ENCODE data around the gene NTHL1.

NTHL1 gene

GRCh38 chr16:2004795-2005517, 42.7 kb downstream of the NTHL1 start:
- no peak for TF ChIP-seq ZFX (IDR thresholded peaks at IDR 0.05; ENCODE audit: borderline replicate concordance)
- TF ChIP-seq, protein P1, sequence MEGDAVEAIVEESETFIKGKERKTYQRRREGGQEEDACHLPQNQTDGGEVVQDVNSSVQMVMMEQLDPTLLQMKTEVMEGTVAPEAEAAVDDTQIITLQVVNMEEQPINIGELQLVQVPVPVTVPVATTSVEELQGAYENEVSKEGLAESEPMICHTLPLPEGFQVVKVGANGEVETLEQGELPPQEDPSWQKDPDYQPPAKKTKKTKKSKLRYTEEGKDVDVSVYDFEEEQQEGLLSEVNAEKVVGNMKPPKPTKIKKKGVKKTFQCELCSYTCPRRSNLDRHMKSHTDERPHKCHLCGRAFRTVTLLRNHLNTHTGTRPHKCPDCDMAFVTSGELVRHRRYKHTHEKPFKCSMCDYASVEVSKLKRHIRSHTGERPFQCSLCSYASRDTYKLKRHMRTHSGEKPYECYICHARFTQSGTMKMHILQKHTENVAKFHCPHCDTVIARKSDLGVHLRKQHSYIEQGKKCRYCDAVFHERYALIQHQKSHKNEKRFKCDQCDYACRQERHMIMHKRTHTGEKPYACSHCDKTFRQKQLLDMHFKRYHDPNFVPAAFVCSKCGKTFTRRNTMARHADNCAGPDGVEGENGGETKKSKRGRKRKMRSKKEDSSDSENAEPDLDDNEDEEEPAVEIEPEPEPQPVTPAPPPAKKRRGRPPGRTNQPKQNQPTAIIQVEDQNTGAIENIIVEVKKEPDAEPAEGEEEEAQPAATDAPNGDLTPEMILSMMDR (IDR thresholded peaks at IDR 0.05), result no peak
- H3K27ac ChIP-seq, result peak overlapping the region; percentile 64

DNA sequence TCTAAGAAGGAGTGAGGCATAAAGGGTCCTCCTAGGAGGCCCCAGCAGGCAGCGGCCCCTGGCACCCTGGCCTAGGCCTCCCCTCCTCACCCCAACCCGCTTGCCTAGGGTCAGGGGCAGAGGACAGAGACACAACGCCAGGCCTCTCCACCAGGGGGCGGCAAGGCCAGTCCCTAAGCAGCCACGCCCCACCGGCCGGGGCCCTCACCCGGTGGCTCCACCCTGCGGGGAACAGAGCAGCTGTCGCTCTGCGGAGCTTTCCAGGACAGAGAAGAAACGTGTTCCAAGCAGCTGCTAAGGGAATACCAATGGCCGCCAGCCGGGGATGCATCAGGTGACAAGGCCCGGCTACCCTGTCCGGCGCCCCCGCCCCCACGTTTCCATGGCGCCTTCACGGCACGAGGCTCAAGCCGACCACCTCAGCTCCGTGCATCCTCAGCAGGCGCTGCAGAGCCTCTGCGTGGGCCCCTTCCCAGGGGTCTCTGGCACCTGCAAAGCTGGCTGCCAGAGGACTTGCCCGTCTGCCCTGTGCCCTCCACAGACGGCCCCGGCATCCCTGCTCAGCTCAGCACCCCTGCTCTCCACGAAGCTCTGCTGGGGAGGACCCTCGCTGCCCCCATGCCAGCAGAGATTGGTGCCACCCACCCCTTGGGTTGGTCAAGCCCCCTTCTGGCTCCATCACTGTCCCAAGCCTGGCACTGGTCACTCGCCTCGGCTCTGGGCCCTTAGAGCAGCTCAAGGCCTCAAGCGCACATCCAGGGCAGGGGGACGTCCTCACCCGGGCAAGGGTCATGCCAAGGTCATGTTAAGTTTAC, 43.6 kb downstream of the NTHL1 start:
- no peak for TF ChIP-seq ZFX (IDR thresholded peaks at IDR 0.05; ENCODE audit: borderline replicate concordance)
- TF ChIP-seq, protein P1 (IDR thresholded peaks at IDR 0.05), result peak; percentile 99
- H3K27ac ChIP-seq, result peak overlapping the region; percentile 64

DNA sequence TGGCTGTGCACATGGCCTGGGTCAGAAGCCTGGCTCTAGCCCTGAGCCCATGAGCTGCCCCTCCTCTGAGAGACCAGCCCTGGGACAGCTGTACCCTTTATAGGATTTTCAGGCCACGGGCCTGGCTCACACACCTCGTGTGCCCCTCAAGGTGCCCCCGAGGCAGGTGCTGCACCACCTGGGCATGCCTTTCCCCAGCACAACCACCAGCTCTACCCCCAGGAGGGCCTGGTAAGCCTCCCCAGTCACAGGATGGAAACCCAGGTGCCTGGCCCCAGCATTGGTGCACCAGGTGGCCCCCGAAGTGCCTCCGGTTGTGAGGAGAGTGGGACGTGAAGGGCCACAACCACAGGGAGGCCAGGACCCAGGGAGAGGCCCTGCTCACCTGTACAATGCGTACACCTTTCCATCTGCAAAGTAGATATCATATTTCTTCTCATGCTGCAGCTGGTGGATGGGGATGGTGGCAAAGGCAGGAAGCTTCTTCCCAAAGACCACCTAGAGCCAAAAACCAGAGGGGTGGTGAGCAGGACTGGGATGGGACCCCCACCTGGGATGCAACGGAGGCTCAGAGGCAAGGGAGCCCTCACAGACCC, 44.3 kb downstream of the NTHL1 start:
- H3K27ac ChIP-seq, result peak overlapping the region; percentile 64; the same call in 1 of the 2 replicates
- TF ChIP-seq ZFX (IDR thresholded peaks at IDR 0.05; ENCODE audit: borderline replicate concordance), result no peak
- TF ChIP-seq, protein P1 (IDR thresholded peaks at IDR 0.05), result no peak

GRCh38 chr16:2002406-2003230, 45.0 kb downstream of the NTHL1 start:
- no peak overlapping the region for H3K27ac ChIP-seq
- TF ChIP-seq, protein P1 (IDR thresholded peaks at IDR 0.05), result no peak
- no peak for TF ChIP-seq ZFX (IDR thresholded peaks at IDR 0.05; ENCODE audit: borderline replicate concordance)

GRCh38 chr16:2001456-2002355, 45.9 kb downstream of the NTHL1 start:
- TF ChIP-seq ZFX (IDR thresholded peaks at IDR 0.05; ENCODE audit: borderline replicate concordance), result no peak
- TF ChIP-seq, protein P1 (IDR thresholded peaks at IDR 0.05), result no peak
- H3K27ac ChIP-seq, result no peak overlapping the region

- TF ChIP-seq, protein P1 (IDR thresholded peaks at IDR 0.05), result no peak
- no peak for TF ChIP-seq ZFX (IDR thresholded peaks at IDR 0.05; ENCODE audit: borderline replicate concordance)
- no peak overlapping the region for H3K27ac ChIP-seq
Observed at GRCh38 chr16:2001035-2001434, 46.6 kb downstream of the NTHL1 start.
